BLaER1 (cell line): ENCODE measurements around the gene TLE4.

Experiments used
- H3K27ac ChIP-seq: shearing (Covaris generic); formaldehyde crosslinking; 2 replicates; pipeline ENCODE4 v1.8.1; 2022
- H3K27me3 ChIP-seq: shearing (Covaris generic); formaldehyde crosslinking; 2 replicates; pipeline ENCODE4 v1.8.1; 2022
- H3K36me3 ChIP-seq: shearing (Covaris generic); formaldehyde crosslinking; 2 replicates; pipeline ENCODE4 v1.8.1; 2022
- H3K4me1 ChIP-seq: shearing (Covaris generic); formaldehyde crosslinking; 2 replicates; pipeline ENCODE4 v1.8.1; 2022
- H3K4me2 ChIP-seq: shearing (Covaris generic); formaldehyde crosslinking; 2 replicates; pipeline ENCODE4 v1.8.1; 2022
- H3K4me3 ChIP-seq: shearing (Covaris generic); formaldehyde crosslinking; 2 replicates; pipeline ENCODE4 v1.8.1; 2022
- H3K9ac ChIP-seq: shearing (Covaris generic); formaldehyde crosslinking; 2 replicates; pipeline ENCODE4 v1.8.1; 2022
- H3K9me3 ChIP-seq: shearing (Covaris generic); formaldehyde crosslinking; 2 replicates; pipeline ENCODE4 v1.8.1; 2022
- H4K20me1 ChIP-seq: shearing (Covaris generic); formaldehyde crosslinking; 2 replicates; pipeline ENCODE4 v1.8.1; 2022
- Cebpa-rat ChIP-seq: shearing (Covaris generic); IDR thresholded peaks from 2 replicates; pipeline ENCODE4 v1.8.1; 2022

The TLE4 gene

GRCh38 chr9:79613145-79613544 is 41.4 kb downstream of the TLE4 start:
- Histone ChIP-seq H3K4me3 (no peak overlapping the region), H3K36me3 (peaks cover 48% of the 10 kb centered on the region), H3K27me3 (no peaks in the 10 kb centered on the region), H3K9ac (no peak overlapping the region), H3K4me2 (peak overlapping the region; percentile 61; the same call in 1 of the 2 replicates), H3K27ac (no peak overlapping the region), H4K20me1 (peaks cover 100% of the 10 kb centered on the region), H3K4me1 (peaks cover 90% of the 10 kb centered on the region), H3K9me3 (no peaks in the 10 kb centered on the region)
- no peak for TF ChIP-seq Cebpa-rat

- Histone ChIP-seq H3K4me2 (peak overlapping the region; percentile 61), H3K4me1 (peaks cover 92% of the 10 kb centered on the region), H3K4me3 (no peak overlapping the region), H3K9ac (peak overlapping the region; percentile 9; the same call in 1 of the 2 replicates), H3K27ac (no peak overlapping the region), H3K36me3 (peaks cover 67% of the 10 kb centered on the region), H3K27me3 (no peaks in the 10 kb centered on the region), H4K20me1 (peaks cover 100% of the 10 kb centered on the region), H3K9me3 (no peaks in the 10 kb centered on the region)
- TF ChIP-seq Cebpa-rat, result no peak
Observed at GRCh38 chr9:79615038-79615437, 43.3 kb downstream of the TLE4 start.

GRCh38 chr9:79616013-79616412 is 44.2 kb downstream of the TLE4 start:
- H4K20me1 ChIP-seq, result peaks cover 100% of the 10 kb centered on the region

GRCh38 chr9:79616971-79617370 is 45.2 kb downstream of the TLE4 start:
- Histone ChIP-seq H3K9ac (no peak overlapping the region), H3K36me3 (peaks cover 80% of the 10 kb centered on the region), H3K4me1 (peaks cover 93% of the 10 kb centered on the region), H4K20me1 (peaks cover 100% of the 10 kb centered on the region), H3K27ac (no peak overlapping the region), H3K27me3 (no peaks in the 10 kb centered on the region), H3K9me3 (no peaks in the 10 kb centered on the region), H3K4me2 (no peak overlapping the region), H3K4me3 (no peak overlapping the region)
- no peak for TF ChIP-seq Cebpa-rat

More at GRCh38 chr9:79616013-79616412, 44.2 kb downstream of the TLE4 start:
- H3K4me1 ChIP-seq, result peaks cover 92% of the 10 kb centered on the region
- no peak for TF ChIP-seq Cebpa-rat
- peak overlapping the region; percentile 61; the same call in 1 of the 2 replicates for H3K4me2 ChIP-seq
- H3K4me3 ChIP-seq, result no peak overlapping the region
- H3K27ac ChIP-seq, result no peak overlapping the region
- no peaks in the 10 kb centered on the region for H3K9me3 ChIP-seq
- no peak overlapping the region for H3K9ac ChIP-seq
- H3K27me3 ChIP-seq, result no peaks in the 10 kb centered on the region
- H3K36me3 ChIP-seq, result peaks cover 77% of the 10 kb centered on the region

- Histone ChIP-seq H4K20me1 (peaks cover 100% of the 10 kb centered on the region), H3K9me3 (no peaks in the 10 kb centered on the region), H3K27ac (no peak overlapping the region), H3K4me2 (no peak overlapping the region), H3K9ac (no peak overlapping the region), H3K4me1 (peaks cover 93% of the 10 kb centered on the region), H3K4me3 (no peak overlapping the region), H3K27me3 (no peaks in the 10 kb centered on the region), H3K36me3 (peaks cover 78% of the 10 kb centered on the region)
- no peak for TF ChIP-seq Cebpa-rat
Observed at GRCh38 chr9:79617395-79617794, 45.6 kb downstream of the TLE4 start.

GRCh38 chr9:79619930-79620329 is 48.2 kb downstream of the TLE4 start:
- peaks cover 100% of the 10 kb centered on the region for H4K20me1 ChIP-seq
- peaks cover 57% of the 10 kb centered on the region for H3K36me3 ChIP-seq
- no peak overlapping the region for H3K4me3 ChIP-seq
- H3K4me1 ChIP-seq, result peaks cover 92% of the 10 kb centered on the region
- no peaks in the 10 kb centered on the region for H3K9me3 ChIP-seq
- H3K27ac ChIP-seq, result no peak overlapping the region
- H3K4me2 ChIP-seq, result no peak overlapping the region
- no peak overlapping the region for H3K9ac ChIP-seq
- H3K27me3 ChIP-seq, result no peaks in the 10 kb centered on the region
- TF ChIP-seq Cebpa-rat, result no peak

GRCh38 chr9:79621916-79622575 is 50.3 kb downstream of the TLE4 start:
- H3K9ac ChIP-seq, result no peak overlapping the region
- peaks cover 71% of the 10 kb centered on the region for H3K4me1 ChIP-seq
- H3K27me3 ChIP-seq, result no peaks in the 10 kb centered on the region
- peaks cover 59% of the 10 kb centered on the region for H3K36me3 ChIP-seq
- H4K20me1 ChIP-seq, result peaks cover 97% of the 10 kb centered on the region
- no peak overlapping the region for H3K4me3 ChIP-seq
- H3K9me3 ChIP-seq, result no peaks in the 10 kb centered on the region
- no peak for TF ChIP-seq Cebpa-rat
- no peak overlapping the region for H3K27ac ChIP-seq
- H3K4me2 ChIP-seq, result peak overlapping the region; percentile 75

- Histone ChIP-seq H3K4me2 (peak overlapping the region; percentile 75), H3K9ac (peak overlapping the region; percentile 38; the same call in 1 of the 2 replicates), H3K27ac (peak overlapping the region; percentile 45), H3K36me3 (peaks cover 59% of the 10 kb centered on the region), H3K27me3 (no peaks in the 10 kb centered on the region), H4K20me1 (peaks cover 97% of the 10 kb centered on the region), H3K4me3 (no peak overlapping the region), H3K4me1 (peaks cover 57% of the 10 kb centered on the region), H3K9me3 (no peaks in the 10 kb centered on the region)
- TF ChIP-seq Cebpa-rat, result no peak
Observed at GRCh38 chr9:79623799-79624721, 52.3 kb downstream of the TLE4 start.

- H3K9ac ChIP-seq, result no peak overlapping the region
- no peak overlapping the region for H3K4me2 ChIP-seq
- no peak overlapping the region for H3K4me3 ChIP-seq
- H3K4me1 ChIP-seq, result peaks cover 20% of the 10 kb centered on the region
- H4K20me1 ChIP-seq, result peaks cover 93% of the 10 kb centered on the region
- no peak for TF ChIP-seq Cebpa-rat
- H3K27ac ChIP-seq, result no peak overlapping the region
- H3K9me3 ChIP-seq, result no peaks in the 10 kb centered on the region
- H3K27me3 ChIP-seq, result no peaks in the 10 kb centered on the region
- H3K36me3 ChIP-seq, result peaks cover 79% of the 10 kb centered on the region
Observed at GRCh38 chr9:79629721-79630120, 58.0 kb downstream of the TLE4 start.
